ENCODE measurements around the gene TCF4. TPM values are rescaled to one million over a fixed set of nuclear protein-coding genes. Genes with fewer than 3 reads are reported as not detected.

TCF4 gene
- total and polyA plus RNA-seq, 2 experiments from 2014 or later, result 77.7 to 89.2 TPM

DNA sequence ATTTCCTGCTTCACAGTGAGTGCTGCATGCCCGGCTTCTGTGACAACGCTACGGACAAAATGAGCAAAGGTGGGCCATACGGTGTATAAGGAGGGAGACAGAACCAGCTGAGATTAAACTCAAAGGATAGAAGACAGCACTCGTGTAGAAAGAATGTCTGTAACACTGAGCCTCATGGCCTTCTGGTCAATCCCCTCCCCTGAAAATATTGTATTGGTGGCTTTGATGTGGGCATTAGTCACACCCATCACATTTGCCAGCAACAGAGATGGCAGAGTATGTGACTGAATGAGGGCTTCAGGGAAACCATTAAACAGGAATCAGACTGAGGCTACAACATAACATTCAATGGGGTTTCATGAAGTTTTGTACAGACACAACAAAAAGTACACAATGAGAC, 341.0 kb downstream of the TCF4 start:
- Mint-ChIP-seq H3K9me3 (no peaks in the 10 kb centered on the region), H3K27ac (no peak overlapping the region), H3K36me3 (ENCODE audit: low read depth) (no peaks in the 10 kb centered on the region; the same call in 1 of the 3 replicates), H3K4me1 (peaks cover 19% of the 10 kb centered on the region), H3K27me3 (ENCODE audit: insufficient read depth, low read depth, poor library complexity) (peaks cover 5% of the 10 kb centered on the region), H3K4me3 (no peak overlapping the region)
- no peaks in the 10 kb centered on the region for H3F3A ChIP-seq (replicated peaks; ENCODE audit: low read depth)
- no peak overlapping the region for H3K4me2 ChIP-seq
- ATAC-seq, result no peak
- H3K4me1 ChIP-seq (ENCODE audit: insufficient read depth), result peaks cover 12% of the 10 kb centered on the region
- TF ChIP-seq, protein P1, sequence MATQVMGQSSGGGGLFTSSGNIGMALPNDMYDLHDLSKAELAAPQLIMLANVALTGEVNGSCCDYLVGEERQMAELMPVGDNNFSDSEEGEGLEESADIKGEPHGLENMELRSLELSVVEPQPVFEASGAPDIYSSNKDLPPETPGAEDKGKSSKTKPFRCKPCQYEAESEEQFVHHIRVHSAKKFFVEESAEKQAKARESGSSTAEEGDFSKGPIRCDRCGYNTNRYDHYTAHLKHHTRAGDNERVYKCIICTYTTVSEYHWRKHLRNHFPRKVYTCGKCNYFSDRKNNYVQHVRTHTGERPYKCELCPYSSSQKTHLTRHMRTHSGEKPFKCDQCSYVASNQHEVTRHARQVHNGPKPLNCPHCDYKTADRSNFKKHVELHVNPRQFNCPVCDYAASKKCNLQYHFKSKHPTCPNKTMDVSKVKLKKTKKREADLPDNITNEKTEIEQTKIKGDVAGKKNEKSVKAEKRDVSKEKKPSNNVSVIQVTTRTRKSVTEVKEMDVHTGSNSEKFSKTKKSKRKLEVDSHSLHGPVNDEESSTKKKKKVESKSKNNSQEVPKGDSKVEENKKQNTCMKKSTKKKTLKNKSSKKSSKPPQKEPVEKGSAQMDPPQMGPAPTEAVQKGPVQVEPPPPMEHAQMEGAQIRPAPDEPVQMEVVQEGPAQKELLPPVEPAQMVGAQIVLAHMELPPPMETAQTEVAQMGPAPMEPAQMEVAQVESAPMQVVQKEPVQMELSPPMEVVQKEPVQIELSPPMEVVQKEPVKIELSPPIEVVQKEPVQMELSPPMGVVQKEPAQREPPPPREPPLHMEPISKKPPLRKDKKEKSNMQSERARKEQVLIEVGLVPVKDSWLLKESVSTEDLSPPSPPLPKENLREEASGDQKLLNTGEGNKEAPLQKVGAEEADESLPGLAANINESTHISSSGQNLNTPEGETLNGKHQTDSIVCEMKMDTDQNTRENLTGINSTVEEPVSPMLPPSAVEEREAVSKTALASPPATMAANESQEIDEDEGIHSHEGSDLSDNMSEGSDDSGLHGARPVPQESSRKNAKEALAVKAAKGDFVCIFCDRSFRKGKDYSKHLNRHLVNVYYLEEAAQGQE (IDR thresholded peaks at IDR 0.05; ENCODE audit: unreplicated experiment), result no peak
- TF ChIP-seq, protein P2, sequence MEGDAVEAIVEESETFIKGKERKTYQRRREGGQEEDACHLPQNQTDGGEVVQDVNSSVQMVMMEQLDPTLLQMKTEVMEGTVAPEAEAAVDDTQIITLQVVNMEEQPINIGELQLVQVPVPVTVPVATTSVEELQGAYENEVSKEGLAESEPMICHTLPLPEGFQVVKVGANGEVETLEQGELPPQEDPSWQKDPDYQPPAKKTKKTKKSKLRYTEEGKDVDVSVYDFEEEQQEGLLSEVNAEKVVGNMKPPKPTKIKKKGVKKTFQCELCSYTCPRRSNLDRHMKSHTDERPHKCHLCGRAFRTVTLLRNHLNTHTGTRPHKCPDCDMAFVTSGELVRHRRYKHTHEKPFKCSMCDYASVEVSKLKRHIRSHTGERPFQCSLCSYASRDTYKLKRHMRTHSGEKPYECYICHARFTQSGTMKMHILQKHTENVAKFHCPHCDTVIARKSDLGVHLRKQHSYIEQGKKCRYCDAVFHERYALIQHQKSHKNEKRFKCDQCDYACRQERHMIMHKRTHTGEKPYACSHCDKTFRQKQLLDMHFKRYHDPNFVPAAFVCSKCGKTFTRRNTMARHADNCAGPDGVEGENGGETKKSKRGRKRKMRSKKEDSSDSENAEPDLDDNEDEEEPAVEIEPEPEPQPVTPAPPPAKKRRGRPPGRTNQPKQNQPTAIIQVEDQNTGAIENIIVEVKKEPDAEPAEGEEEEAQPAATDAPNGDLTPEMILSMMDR (conservative IDR thresholded peaks at IDR 0.05; ENCODE audit: low read depth in 2 of 2), result no peak
- TF ChIP-seq, protein P3, sequence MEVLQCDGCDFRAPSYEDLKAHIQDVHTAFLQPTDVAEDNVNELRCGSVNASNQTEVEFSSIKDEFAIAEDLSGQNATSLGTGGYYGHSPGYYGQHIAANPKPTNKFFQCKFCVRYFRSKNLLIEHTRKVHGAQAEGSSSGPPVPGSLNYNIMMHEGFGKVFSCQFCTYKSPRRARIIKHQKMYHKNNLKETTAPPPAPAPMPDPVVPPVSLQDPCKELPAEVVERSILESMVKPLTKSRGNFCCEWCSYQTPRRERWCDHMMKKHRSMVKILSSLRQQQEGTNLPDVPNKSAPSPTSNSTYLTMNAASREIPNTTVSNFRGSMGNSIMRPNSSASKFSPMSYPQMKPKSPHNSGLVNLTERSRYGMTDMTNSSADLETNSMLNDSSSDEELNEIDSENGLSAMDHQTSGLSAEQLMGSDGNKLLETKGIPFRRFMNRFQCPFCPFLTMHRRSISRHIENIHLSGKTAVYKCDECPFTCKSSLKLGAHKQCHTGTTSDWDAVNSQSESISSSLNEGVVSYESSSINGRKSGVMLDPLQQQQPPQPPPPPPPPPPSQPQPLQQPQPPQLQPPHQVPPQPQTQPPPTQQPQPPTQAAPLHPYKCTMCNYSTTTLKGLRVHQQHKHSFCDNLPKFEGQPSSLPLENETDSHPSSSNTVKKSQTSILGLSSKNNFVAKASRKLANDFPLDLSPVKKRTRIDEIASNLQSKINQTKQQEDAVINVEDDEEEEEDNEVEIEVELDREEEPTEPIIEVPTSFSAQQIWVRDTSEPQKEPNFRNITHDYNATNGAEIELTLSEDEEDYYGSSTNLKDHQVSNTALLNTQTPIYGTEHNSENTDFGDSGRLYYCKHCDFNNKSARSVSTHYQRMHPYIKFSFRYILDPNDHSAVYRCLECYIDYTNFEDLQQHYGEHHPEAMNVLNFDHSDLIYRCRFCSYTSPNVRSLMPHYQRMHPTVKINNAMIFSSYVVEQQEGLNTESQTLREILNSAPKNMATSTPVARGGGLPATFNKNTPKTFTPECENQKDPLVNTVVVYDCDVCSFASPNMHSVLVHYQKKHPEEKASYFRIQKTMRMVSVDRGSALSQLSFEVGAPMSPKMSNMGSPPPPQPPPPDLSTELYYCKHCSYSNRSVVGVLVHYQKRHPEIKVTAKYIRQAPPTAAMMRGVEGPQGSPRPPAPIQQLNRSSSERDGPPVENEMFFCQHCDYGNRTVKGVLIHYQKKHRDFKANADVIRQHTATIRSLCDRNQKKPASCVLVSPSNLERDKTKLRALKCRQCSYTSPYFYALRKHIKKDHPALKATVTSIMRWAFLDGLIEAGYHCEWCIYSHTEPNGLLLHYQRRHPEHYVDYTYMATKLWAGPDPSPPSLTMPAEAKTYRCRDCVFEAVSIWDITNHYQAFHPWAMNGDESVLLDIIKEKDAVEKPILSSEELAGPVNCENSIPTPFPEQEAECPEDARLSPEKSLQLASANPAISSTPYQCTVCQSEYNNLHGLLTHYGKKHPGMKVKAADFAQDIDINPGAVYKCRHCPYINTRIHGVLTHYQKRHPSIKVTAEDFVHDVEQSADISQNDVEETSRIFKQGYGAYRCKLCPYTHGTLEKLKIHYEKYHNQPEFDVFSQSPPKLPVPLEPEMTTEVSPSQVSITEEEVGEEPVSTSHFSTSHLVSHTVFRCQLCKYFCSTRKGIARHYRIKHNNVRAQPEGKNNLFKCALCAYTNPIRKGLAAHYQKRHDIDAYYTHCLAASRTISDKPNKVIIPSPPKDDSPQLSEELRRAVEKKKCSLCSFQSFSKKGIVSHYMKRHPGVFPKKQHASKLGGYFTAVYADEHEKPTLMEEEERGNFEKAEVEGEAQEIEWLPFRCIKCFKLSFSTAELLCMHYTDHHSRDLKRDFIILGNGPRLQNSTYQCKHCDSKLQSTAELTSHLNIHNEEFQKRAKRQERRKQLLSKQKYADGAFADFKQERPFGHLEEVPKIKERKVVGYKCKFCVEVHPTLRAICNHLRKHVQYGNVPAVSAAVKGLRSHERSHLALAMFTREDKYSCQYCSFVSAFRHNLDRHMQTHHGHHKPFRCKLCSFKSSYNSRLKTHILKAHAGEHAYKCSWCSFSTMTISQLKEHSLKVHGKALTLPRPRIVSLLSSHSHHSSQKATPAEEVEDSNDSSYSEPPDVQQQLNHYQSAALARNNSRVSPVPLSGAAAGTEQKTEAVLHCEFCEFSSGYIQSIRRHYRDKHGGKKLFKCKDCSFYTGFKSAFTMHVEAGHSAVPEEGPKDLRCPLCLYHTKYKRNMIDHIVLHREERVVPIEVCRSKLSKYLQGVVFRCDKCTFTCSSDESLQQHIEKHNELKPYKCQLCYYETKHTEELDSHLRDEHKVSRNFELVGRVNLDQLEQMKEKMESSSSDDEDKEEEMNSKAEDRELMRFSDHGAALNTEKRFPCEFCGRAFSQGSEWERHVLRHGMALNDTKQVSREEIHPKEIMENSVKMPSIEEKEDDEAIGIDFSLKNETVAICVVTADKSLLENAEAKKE (CRISPR knock-in tag; IDR thresholded peaks at IDR 0.05), result no peak
- TF ChIP-seq EZH2 (IDR thresholded peaks at IDR 0.05; ENCODE audit: low read depth, unreplicated experiment), result no peak
- TF ChIP-seq EZH2phosphoT487 (IDR thresholded peaks at IDR 0.05; ENCODE audit: unreplicated experiment), result no peak
- TF ChIP-seq ZNF114 (CRISPR knock-in tag; IDR thresholded peaks at IDR 0.05), result no peak
- TF ChIP-seq NANOG (IDR thresholded peaks at IDR 0.05; ENCODE audit: borderline replicate concordance), result no peak
- no peak for TF ChIP-seq ZNF331 (CRISPR knock-in tag; IDR thresholded peaks at IDR 0.05; ENCODE audit: low read depth)
- TF ChIP-seq STAT1 (IDR thresholded peaks at IDR 0.05; ENCODE audit: unreplicated experiment), result no peak
- TF ChIP-seq POLR2AphosphoS5 (IDR thresholded peaks at IDR 0.05; ENCODE audit: low read depth), result no peak
- TF ChIP-seq JUNB (IDR thresholded peaks at IDR 0.05; ENCODE audit: unreplicated experiment), result no peak
- TF ChIP-seq, protein P4, sequence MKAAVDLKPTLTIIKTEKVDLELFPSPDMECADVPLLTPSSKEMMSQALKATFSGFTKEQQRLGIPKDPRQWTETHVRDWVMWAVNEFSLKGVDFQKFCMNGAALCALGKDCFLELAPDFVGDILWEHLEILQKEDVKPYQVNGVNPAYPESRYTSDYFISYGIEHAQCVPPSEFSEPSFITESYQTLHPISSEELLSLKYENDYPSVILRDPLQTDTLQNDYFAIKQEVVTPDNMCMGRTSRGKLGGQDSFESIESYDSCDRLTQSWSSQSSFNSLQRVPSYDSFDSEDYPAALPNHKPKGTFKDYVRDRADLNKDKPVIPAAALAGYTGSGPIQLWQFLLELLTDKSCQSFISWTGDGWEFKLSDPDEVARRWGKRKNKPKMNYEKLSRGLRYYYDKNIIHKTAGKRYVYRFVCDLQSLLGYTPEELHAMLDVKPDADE (IDR thresholded peaks at IDR 0.05), result no peak
- no peak for TF ChIP-seq CREB1 (CRISPR knock-in tag; IDR thresholded peaks at IDR 0.05; ENCODE audit: low read depth)
- H4K20me1 ChIP-seq (replicated peaks; ENCODE audit: insufficient read depth), result no peaks in the 10 kb centered on the region
- H3K9me2 ChIP-seq (ENCODE audit: insufficient read depth), result no peaks in the 10 kb centered on the region
- no peak overlapping the region for H2AFZ ChIP-seq
- H3K4me3 ChIP-seq, result no peak overlapping the region
- no peaks in the 10 kb centered on the region for H3K79me2 ChIP-seq (replicated peaks; ENCODE audit: insufficient read depth)
- no peaks in the 10 kb centered on the region for H3K36me3 ChIP-seq (ENCODE audit: insufficient read depth)
- DNase-seq (ENCODE audit: low spot score), result no peak
- H3K27ac ChIP-seq (ENCODE audit: low read depth), result no peak overlapping the region
- H3K27me3 ChIP-seq (ENCODE audit: insufficient read depth), result no peaks in the 10 kb centered on the region

Data from GM23338 (cell line).